ENCODE measurements around the gene NCOA3. TPM values are rescaled to one million over a fixed set of nuclear protein-coding genes. Genes with fewer than 3 reads are reported as not detected.

NCOA3 gene
- total RNA-seq, 1 donor from 2014 or later: 37.3 TPM

GRCh38 chr20:47652794-47653193, 151.1 kb downstream of the NCOA3 start:
- no peak for DNase-seq (ENCODE audit: extremely low spot score, unreplicated experiment)

GRCh38 chr20:47653869-47654268, 152.2 kb downstream of the NCOA3 start:
- Mint-ChIP-seq H3K27me3 (no peaks in the 10 kb centered on the region), H3K4me3 (no peak overlapping the region), H3K27ac (no peak overlapping the region), H3K36me3 (peaks cover 50% of the 10 kb centered on the region), H3K4me1 (ENCODE audit: unreplicated experiment) (peaks cover 24% of the 10 kb centered on the region), H3K9me3 (no peaks in the 10 kb centered on the region)
- no peak for TF ChIP-seq CTCF (conservative IDR thresholded peaks at IDR 0.05)
- no peak for DNase-seq (ENCODE audit: extremely low spot score, unreplicated experiment)

More at GRCh38 chr20:47652794-47653193, 151.1 kb downstream of the NCOA3 start:
- H3K27ac Mint-ChIP-seq: no peak overlapping the region
- no peaks in the 10 kb centered on the region for H3K9me3 Mint-ChIP-seq
- TF ChIP-seq CTCF (conservative IDR thresholded peaks at IDR 0.05): no peak
- peaks cover 17% of the 10 kb centered on the region for H3K4me1 Mint-ChIP-seq (ENCODE audit: unreplicated experiment)
- peaks cover 46% of the 10 kb centered on the region for H3K36me3 Mint-ChIP-seq
- H3K27me3 Mint-ChIP-seq: no peaks in the 10 kb centered on the region
- H3K4me3 Mint-ChIP-seq: no peak overlapping the region

GRCh38 chr20:47654370-47654769, 152.7 kb downstream of the NCOA3 start:
- peaks cover 24% of the 10 kb centered on the region for H3K4me1 Mint-ChIP-seq (ENCODE audit: unreplicated experiment)
- no peak for TF ChIP-seq CTCF (conservative IDR thresholded peaks at IDR 0.05)
- no peak overlapping the region for H3K4me3 Mint-ChIP-seq
- H3K27ac Mint-ChIP-seq: no peak overlapping the region
- DNase-seq (ENCODE audit: extremely low spot score, unreplicated experiment): no peak
- no peaks in the 10 kb centered on the region for H3K9me3 Mint-ChIP-seq
- H3K36me3 Mint-ChIP-seq: peaks cover 48% of the 10 kb centered on the region
- no peaks in the 10 kb centered on the region for H3K27me3 Mint-ChIP-seq

- no peak overlapping the region for H3K27ac Mint-ChIP-seq
- DNase-seq (ENCODE audit: extremely low spot score, unreplicated experiment): no peak
- H3K9me3 Mint-ChIP-seq: no peaks in the 10 kb centered on the region
- TF ChIP-seq CTCF (conservative IDR thresholded peaks at IDR 0.05): no peak
- H3K36me3 Mint-ChIP-seq: peaks cover 43% of the 10 kb centered on the region
- H3K4me1 Mint-ChIP-seq (ENCODE audit: unreplicated experiment): peaks cover 19% of the 10 kb centered on the region
- no peak overlapping the region for H3K4me3 Mint-ChIP-seq
- no peaks in the 10 kb centered on the region for H3K27me3 Mint-ChIP-seq
These were observed 153.9 kb downstream of the NCOA3 start for GRCh38 chr20:47655635-47656034.

GRCh38 chr20:47656318-47656717, 154.6 kb downstream of the NCOA3 start:
- TF ChIP-seq CTCF (conservative IDR thresholded peaks at IDR 0.05): no peak
- H3K36me3 Mint-ChIP-seq: peaks cover 44% of the 10 kb centered on the region
- H3K9me3 Mint-ChIP-seq: no peaks in the 10 kb centered on the region
- H3K4me1 Mint-ChIP-seq (ENCODE audit: unreplicated experiment): peaks cover 19% of the 10 kb centered on the region
- H3K27me3 Mint-ChIP-seq: no peaks in the 10 kb centered on the region
- H3K4me3 Mint-ChIP-seq: no peak overlapping the region
- no peak overlapping the region for H3K27ac Mint-ChIP-seq
- no peak for DNase-seq (ENCODE audit: extremely low spot score, unreplicated experiment)

Measured in type B pancreatic cell (in vitro differentiated cells).